COLO668 (cell line): Measurements from ENCODE around the gene MFAP1.
"Not testable (repeated sequence)": the region's sequence is repeated elsewhere in the genome, so short reads cannot be mapped to it uniquely, and the experiment has no call there.

Experiments
- DNase-seq: peaks from one replicate; lab custom pipeline; 2025; ENCODE audit not compliant: unreplicated experiment; lab: John Stamatoyannopoulos, UW

The MFAP1 gene

DNA sequence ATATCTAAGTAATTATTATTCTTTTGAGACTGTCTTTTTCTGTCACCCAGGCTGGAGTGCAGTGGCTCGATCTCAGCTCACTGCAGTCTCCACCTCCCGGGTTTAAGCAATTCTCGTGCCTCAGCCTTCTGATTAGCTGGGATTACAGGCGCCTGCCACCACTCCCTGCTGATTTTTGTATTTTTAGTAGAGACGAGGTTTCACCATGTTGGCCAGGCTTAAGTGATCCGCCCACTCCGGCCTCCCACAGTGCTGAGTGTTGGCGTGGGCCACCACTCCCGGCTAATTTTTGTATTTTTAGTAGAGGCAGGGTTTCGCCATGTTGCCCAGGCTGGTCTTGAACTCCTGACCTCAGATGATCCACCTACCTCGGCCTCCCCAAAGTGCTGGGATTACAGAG, 815 bp upstream of the MFAP1 start:
- not testable (repeated sequence) for DNase-seq

DNA sequence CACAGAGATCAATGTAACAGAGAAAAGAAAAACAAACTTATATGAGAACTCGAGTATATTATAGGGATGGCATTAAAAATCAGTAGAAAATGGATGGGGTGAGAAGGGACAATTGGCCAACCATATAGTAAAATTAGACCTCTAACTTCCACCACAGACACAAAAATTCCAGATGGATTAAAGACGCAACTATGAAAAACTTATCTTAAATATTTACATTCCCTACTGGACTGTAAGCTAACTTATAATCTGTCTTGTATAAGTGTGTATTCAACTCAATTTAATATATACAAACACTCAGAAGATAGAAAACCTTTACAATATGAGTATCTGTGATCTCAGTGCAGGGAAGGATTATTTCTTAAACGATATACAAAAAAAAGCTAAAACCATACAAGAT, 3.0 kb downstream of the MFAP1 start:
- no peak for DNase-seq

DNA sequence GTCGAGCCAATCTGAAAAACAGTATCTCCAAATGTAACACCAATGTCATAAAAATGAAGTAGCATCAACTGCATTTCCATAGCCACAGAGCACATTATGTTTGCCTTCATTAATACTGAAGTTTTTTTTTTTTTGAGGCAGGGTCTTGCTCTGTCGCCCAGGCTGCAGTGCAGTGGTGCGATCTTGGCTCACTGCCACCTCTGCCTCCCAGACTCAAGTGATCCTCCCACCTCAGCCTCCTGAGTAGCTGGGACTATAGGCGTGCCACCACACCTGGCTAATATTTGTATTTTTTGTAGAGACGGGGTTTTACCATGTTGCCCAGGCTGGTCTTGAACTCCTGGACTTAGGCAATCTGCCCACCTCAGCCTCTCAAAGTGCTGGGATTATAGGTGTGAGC, 9.4 kb downstream of the MFAP1 start:
- not testable (repeated sequence) for DNase-seq

DNA sequence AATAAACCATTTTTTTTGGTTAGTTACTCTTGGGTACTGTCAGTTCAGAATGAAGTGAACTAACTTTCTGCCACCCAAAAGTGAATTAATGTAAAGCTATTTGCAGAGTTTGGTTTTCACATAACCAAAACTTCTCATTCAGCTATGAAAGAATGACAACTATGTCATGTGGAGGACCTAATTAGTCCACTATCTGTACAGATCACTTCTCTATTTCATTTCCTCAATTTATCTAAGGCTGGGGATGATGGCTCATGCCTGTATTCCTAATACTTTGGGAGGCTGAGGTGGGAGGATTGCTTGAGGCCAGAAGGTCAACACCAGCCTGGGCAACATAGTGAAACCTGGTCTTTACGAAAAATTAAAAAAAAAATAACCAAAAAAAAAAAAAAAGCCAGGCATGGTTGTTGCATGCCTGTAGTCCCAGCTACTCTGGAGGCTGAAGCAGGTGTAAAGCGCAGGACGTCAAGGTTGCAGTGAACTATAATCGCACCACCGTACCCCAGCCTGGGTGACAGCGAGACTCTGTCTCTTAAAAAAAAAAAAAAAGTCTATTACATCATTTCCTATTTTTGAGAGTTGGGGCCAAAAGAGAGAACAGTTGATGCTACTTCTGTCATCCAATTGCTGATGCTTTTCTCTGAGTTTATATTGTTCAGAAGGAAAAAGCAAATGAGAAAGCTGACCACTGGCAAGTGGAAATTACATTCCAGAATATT, 15.4 kb downstream of the MFAP1 start:
- no peak for DNase-seq

DNA sequence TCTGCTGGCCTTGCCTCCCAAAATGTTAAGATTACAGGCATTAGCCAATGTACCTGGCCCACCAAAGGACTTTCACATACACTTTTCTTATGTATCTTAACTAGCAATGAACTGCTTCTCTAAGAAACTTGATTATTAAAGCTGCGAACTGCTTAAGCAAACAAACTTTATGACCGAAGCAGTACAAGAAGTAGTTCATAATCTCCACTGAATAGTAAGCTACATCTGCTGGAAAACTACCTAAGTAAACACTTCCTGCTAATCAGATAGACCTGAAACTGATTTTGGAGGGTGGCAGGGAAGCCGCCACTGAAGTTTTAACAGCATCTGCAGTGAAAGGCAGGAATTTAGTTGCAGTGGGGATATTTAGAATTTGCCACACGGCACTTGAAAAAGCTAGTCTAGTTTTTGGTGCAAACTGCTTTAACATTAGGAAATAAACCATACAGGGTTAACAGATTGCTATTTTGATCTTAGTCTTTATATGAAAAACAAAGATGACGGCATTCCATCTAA, 16.0 kb downstream of the MFAP1 start:
- DNase-seq, result no peak

DNA sequence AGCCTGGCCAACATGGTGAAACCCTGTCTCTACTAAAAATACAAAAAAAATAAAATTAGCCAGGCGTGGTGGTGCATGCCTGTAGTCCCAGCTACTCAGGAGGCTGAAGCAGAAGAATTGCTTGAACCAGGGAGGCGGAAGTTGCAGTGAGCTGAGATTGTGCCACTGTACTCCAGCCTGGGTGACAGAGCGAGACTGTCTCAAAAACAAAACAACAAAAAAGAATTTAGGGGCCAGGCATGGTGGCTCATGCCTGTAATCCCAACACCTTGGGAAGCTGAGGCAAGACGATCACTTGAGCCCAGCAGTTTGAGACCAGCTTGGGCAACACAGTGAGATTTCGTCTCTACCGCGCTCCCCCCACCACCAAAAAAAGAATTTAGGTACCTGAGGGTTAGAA, 21.8 kb downstream of the MFAP1 start:
- DNase-seq, result not testable (repeated sequence)

DNA sequence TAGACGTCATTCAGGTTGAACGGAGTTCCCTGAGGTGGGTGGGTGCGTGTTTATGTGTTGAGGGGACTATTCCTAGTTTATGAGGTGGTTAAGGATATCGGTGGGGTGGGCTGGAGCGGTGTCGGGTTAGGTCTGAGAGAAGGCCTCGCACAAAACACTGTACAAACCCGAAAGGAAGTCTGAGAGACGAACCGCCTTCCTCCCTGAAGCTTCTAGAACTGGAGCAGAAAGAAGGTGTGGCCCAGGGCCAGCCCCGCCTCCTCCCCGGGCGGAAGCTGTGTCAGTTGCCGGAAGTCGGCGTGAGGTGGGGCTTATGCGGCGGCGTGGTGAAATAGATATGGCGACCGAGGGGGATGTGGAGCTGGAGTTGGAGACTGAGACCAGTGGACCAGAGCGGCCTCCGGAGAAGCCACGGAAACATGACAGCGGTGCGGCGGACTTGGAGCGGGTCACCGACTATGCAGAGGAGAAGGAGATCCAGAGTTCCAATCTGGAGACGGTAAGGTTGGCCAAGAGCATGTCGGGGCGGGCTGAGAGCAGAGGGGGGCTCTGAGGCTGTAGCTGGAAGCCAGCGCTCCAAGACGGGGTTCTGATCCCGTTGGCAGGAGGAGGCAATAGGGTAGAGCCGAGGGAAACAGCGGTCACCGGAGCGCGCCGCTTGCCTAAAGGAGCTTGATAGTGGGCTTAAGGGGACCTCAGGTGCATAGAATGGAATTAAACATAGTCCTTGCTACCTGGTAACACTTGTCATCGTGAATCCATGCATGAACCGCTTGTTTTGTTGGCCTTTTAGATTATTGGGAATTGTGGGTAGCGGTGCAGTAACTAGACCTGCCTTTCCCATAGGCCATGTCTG, 24.0 kb downstream of the MFAP1 start, which contains the start of gene HYPK:
Gene HYPK (plus strand): TSS at position 314 of the 856 bp plus-strand sequence. CDS start 24 bp downstream, at position 338.
- DNase-seq, result peak; percentile 91

DNA sequence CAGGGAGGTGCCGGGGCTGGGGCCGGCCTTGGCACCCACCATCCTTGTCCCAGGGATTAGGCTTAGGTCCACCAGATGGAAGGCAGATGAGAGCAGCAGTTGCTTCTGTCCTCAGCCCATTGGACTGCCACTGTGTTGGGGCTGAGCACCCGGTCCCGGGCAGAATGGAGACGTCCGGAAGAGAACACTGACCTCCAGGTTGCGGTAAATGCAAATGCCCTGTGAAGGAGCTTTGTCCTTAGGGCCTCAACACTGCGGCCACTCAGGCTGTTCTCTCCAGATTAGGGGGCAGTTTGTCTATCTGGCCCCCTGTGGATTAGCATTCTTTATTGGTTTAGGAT, 24.6 kb downstream of the MFAP1 start, which contains the start of gene SERINC4:
Gene SERINC4 (minus strand): TSS at position 276 of the 341 bp plus-strand sequence. CDS start 234 bp downstream, at position 42.
- DNase-seq, result peak; percentile 37

DNA sequence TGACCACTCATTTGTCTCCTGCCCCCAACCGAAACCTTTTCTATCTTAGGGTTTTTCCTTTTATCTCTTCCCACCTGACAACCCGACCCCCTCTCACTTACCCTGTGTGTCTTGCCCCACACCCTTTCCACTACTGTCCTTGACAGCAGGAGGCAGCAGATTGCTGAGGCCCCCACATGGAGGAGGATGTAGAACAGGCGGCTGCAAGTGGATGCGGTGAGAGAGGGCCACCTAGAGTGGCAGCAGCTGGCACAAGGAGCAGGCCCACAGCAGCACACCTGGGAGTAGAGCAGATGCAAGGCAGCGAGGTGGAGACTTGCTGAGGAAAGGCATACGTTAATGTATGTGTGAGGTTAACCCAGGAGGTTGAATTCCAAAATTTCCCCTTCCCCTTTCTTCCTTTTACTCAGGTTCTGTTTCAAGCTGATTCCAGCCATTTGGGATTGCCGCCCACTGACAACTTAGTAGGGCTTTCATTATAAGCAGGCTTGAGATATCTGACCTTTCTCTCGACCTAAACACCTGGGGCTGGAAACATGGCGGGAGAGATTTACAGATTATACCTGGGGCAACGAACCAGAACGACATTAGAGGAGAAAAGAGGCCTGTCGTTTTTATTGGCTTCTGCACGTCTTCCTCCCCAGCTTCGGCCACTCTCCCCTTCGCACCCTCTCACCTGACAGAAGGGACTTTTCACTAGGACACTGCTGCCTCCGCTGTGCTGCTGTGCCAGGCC, 25.1 kb downstream of the MFAP1 start:
- peak; percentile 83 for DNase-seq

DNA sequence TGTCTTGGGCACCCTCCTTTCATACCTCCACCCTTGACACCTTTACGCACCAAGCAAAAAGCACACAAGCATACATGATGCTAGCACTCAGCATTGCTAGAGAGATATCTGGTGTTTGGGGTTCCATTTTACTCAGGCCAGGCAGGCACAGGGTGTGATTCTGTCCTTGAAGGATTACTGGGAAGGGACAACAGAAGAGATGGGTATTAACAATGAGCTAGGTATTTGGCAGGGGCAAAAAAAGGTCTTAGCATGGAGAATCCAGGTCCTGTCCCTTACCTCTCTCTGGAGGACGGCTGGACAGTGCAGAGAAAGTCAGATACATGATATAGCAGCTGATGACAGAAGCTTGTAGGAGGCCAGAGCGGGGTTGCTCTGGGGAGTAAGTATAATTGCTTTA, 27.9 kb downstream of the MFAP1 start:
- DNase-seq, result no peak

DNA sequence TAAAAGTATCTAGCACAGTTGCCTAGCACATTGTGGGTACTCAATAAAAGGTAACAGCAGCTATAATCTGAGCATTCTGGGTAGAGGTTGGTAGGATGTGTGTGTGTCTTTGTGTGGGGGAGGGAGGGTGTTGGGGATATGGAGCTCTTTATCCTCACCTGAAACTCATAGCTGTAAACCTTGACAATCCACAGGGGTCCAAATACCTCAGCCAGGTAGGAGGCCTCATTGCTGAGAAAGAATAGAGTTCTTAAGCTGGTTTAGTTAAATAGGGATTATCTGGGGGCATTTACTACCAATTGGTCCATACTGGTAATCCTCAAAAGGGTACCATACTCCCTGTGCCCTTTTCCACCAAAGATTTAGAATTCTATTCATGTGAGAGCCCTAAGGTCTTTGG, 28.5 kb downstream of the MFAP1 start:
- DNase-seq, result no peak

DNA sequence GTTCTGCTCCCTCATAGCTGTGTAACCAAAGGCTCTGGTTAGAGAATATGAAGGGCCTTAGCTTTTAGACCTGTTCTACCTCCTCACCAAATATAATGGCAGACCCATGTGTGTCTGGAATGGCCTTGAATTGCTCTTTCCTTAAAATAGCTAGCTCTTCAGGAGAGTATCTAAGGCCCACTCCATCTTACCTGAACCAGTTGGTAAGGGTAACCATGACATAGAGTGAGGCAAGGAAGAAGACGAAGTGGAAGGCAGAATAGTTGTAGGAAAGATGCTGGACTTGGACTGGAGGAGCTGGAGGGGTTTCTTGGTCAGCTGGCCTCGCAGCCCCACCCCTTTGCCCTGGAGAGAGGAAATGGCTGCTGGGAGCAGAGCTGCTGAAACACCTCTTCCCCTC, 29.3 kb downstream of the MFAP1 start:
- no peak for DNase-seq

DNA sequence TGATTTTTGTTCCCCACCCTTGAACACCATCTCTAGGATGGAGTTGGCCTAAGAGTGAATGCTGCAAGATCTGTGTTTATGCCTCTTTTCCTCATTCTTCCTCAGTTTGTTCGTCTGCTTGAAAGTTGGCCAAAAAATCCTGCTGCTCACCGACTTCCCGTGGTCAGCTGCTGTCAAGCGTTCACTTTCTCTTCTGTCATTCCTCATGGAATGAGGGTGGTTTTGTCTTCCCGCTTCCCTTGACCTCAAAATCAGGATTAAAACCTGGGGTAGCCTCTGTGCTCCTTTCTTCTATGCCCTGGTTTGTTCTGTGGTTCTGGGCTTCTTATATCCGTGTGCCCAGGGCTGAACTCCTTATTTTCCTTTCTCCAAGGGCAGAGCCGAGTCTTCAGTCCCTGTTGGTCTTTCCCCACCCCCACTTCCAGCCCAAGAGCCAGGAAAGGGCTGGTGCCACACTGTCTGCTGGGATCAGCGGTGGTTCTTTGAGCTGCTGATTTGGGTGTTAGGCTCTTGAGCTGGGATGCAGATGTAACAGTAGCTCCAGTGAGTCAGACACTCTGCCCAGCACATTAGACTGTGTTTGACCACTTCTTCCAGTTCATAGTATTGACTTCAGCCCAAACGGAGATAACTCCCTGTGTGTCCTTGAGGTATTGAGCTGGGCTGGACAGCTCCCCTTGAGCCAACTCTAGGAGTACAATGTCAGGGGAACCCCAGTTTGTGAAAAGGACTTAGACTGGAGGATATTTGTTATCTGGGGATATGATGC, 30.0 kb downstream of the MFAP1 start:
- no peak for DNase-seq

DNA sequence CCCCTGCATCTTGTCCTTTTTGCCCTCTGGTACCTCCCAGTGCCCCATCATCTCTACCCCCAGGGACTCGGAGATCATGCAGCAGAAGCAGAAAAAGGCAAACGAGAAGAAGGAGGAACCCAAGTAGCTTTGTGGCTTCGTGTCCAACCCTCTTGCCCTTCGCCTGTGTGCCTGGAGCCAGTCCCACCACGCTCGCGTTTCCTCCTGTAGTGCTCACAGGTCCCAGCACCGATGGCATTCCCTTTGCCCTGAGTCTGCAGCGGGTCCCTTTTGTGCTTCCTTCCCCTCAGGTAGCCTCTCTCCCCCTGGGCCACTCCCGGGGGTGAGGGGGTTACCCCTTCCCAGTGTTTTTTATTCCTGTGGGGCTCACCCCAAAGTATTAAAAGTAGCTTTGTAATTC, 30.8 kb downstream of the MFAP1 start:
- DNase-seq, result no peak

DNA sequence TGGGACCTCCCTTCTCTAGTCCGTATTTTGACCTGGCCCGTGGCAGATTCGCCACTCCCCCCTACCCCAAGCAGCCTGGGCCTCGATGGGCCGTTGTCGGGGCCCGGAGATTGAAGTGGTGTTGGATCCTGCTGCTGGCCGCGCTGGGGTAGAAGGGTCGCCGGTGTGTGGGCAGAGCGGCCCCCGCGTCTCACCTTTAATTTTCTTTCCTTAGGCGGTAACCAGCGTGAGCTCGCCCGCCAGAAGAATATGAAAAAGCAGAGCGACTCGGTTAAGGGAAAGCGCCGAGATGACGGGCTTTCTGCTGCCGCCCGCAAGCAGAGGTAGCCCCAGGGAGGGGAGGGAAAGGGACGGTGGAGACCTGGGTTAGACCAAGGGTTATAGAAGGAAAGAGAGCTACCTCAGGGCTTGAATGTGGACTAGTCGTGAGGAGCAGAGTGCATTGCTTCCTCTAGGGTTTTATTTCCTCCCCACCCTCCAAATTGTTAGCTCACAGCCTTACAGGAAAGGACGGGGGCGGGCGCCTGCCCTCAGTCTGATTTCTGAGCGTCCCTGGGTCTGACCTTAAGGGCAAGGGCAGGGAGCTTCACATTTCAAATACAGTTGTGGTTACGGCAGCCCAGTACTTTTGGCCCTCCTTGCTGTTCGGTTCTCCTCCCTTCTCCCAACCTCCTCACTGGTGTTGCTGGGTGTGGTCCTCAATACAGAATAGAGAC, 31.6 kb downstream of the MFAP1 start:
- peak; percentile 21 for DNase-seq

DNA sequence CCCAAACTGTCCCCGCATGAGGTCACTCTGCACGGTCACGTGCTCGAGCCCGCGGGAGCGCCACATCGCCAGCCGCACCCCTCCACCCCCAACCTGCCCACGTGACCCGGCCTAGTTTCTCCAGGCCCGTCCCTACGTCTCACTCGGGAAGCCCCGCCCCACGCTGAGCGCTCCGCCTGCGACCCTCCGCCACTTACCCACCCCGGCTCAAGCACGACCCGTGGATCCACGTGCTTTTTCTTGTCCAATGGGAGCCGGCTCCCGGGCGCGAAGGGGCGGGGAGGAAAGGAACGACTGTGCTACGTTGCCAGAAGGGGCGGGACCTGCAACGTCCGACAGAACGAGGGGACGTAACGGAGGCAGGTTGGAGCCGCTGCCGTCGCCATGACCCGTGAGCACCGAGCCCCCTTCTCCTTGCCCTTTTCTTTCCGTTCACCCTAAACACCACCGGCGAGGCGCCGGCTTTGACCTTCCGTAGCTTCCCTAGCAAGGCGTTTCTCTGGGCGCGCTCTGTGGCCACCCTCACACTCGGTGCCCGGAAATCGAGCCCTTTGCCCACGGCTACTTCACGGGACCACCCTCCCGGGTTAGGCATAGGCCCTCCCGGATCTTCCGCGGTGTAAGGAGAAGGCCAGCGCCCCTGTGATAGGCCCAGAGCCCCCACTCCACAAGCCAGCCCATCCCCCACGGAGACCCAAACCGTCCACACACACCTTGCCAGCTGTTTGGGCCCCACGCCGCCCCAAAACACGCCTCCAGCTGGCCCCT, 32.3 kb downstream of the MFAP1 start, which contains the start of gene SERF2:
Gene SERF2 (plus strand): TSS at position 328 of the 768 bp plus-strand sequence. CDS start 57 bp downstream, at position 385.
- DNase-seq, result peak; percentile 99

DNA sequence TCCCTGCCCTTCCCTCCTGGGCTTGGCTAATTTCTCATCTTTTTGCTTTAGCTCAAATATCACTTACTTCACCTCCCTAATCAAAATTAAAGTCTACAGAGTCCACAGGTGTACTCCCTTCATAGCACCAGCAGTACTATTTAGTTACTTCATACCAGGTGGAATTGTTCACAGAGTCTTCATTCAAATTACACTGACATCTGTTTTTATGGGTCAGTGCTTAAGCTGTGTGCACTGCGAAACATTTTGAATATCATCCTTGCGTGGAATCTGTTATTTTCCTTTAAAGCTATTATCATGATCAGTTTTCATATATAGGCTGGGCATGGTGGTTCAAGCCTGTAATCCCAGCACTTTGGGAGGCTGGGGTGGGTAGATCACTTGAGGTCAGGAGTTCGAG, 35.1 kb downstream of the MFAP1 start:
- DNase-seq, result no peak

DNA sequence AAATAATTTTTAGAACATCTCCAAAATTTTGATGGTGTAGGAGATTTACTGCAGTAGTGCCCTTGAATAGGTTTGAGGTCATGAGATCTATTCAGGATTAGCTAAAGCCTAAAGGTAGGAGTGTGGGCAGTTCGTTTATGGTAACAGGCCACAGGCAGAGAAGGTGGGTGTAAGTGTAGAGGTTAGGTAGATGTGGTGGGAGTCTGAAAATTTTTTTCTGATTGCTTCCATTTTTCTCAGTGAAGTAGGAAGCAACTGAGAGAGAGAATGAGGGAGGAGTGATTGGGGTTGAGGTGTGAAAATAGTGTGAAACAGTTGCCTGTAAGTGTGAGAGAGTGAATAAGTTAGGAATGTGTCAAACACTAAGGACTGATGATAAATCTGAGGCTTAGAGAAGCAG, 45.5 kb downstream of the MFAP1 start:
- no peak for DNase-seq
